ENCODE results near the gene ITGBL1. TPM values are rescaled to one million over a fixed set of nuclear protein-coding genes. Genes with fewer than 3 reads are reported as not detected.

The ITGBL1 gene
- total RNA-seq, 3 donors from 2014 or later: 0.06 to 2.3 (median 1.1) TPM

DNA sequence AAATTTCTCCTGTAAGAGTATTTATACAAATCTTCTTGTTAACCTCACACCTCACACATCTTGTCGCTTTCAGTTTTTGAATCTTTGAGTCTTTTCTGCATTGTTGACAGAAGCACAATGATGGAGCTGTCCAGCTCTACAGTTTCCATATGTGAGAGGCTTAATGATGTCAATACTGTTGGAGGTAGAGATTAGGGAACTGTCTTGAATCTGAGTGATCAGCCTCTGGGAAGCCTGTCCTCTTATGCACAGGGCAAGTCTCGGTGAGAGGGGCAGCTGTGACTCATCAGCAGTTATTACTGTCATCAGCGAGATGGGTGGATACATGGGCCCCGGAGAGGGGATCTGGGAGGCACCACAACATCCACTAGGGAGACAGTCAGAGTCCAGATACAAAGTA is 4.6 kb upstream of the ITGBL1 start:
- Histone ChIP-seq H3K4me3 (no peak overlapping the region), H3K36me3 (ENCODE audit: low read depth) (no peaks in the 10 kb centered on the region), H3K4me1 (ENCODE audit: low read depth) (no peaks in the 10 kb centered on the region), H3K9me3 (no peaks in the 10 kb centered on the region)
- ATAC-seq: no peak
- no peak for DNase-seq
- TF ChIP-seq, protein P1, sequence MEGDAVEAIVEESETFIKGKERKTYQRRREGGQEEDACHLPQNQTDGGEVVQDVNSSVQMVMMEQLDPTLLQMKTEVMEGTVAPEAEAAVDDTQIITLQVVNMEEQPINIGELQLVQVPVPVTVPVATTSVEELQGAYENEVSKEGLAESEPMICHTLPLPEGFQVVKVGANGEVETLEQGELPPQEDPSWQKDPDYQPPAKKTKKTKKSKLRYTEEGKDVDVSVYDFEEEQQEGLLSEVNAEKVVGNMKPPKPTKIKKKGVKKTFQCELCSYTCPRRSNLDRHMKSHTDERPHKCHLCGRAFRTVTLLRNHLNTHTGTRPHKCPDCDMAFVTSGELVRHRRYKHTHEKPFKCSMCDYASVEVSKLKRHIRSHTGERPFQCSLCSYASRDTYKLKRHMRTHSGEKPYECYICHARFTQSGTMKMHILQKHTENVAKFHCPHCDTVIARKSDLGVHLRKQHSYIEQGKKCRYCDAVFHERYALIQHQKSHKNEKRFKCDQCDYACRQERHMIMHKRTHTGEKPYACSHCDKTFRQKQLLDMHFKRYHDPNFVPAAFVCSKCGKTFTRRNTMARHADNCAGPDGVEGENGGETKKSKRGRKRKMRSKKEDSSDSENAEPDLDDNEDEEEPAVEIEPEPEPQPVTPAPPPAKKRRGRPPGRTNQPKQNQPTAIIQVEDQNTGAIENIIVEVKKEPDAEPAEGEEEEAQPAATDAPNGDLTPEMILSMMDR (IDR thresholded peaks at IDR 0.05): no peak
- intact Hi-C loops (cut with DNase I, micrococcal nuclease): no loop called here

- no peak for ATAC-seq
- H3K4me3 ChIP-seq: no peak overlapping the region
These were observed 2.4 kb upstream of the ITGBL1 start for GRCh38 chr13:101449790-101450748.

GRCh38 chr13:101450749-101451130 is 1.7 kb upstream of the ITGBL1 start:
- TF ChIP-seq, protein P1 (IDR thresholded peaks at IDR 0.05): no peak
- ATAC-seq: no peak
- intact Hi-C loops (cut with DNase I, micrococcal nuclease): no loop called here

More at GRCh38 chr13:101449790-101450748, 2.4 kb upstream of the ITGBL1 start:
- no peaks in the 10 kb centered on the region for H3K36me3 ChIP-seq (ENCODE audit: low read depth)
- no peaks in the 10 kb centered on the region for H3K4me1 ChIP-seq (ENCODE audit: low read depth)
- DNase-seq: no peak
- no peaks in the 10 kb centered on the region for H3K9me3 ChIP-seq
- intact Hi-C loops (cut with DNase I, micrococcal nuclease): no loop called here
- TF ChIP-seq, protein P1 (IDR thresholded peaks at IDR 0.05): no peak

GRCh38 chr13:101451641-101452040 is 834 bp upstream of the ITGBL1 start:
- TF ChIP-seq, protein P1 (IDR thresholded peaks at IDR 0.05): no peak
- Histone ChIP-seq H3K9me3 (no peaks in the 10 kb centered on the region), H3K36me3 (ENCODE audit: low read depth) (no peaks in the 10 kb centered on the region), H3K4me1 (ENCODE audit: low read depth) (no peaks in the 10 kb centered on the region), H3K4me3 (no peak overlapping the region)
- intact Hi-C loops (cut with DNase I, micrococcal nuclease): no loop called here
- ATAC-seq: no peak
- DNase-seq: no peak

More at GRCh38 chr13:101450749-101451130, 1.7 kb upstream of the ITGBL1 start:
- Histone ChIP-seq H3K9me3 (no peaks in the 10 kb centered on the region), H3K36me3 (ENCODE audit: low read depth) (no peaks in the 10 kb centered on the region), H3K4me1 (ENCODE audit: low read depth) (no peaks in the 10 kb centered on the region), H3K4me3 (no peak overlapping the region)
- no peak for DNase-seq

DNA sequence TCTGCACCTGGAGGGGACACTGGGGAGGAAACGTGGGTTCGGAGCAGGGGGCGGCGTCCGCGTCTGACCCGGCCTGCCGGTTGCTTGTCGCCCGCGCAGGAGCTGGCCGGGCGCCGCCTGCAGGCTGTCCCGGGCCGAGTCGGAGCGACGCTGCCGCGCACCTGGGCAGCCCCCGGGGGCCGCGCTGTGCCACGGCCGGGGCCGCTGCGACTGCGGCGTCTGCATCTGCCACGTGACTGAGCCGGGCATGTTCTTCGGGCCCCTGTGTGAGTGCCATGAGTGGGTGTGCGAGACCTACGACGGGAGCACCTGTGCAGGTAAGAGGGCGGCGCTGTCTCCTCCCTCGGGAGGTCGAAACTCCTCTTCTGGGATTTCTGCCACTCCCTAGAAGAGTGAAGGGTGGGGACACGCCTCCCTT is 1.3 kb downstream of the ITGBL1 start:
- TF ChIP-seq, protein P1 (IDR thresholded peaks at IDR 0.05): no peak
- intact Hi-C loops (cut with DNase I, micrococcal nuclease): no loop called here
- Histone ChIP-seq H3K36me3 (ENCODE audit: low read depth) (no peaks in the 10 kb centered on the region), H3K9me3 (no peaks in the 10 kb centered on the region), H3K4me1 (ENCODE audit: low read depth) (no peaks in the 10 kb centered on the region), H3K4me3 (no peak overlapping the region)
- ATAC-seq: peak; percentile 69
- DNase-seq: peak; percentile 18 to 39 (median 26)
